ENCODE measurements around the gene RCHY1. TPM values are rescaled to one million over a fixed set of nuclear protein-coding genes. Genes with fewer than 3 reads are reported as not detected.

RCHY1 gene
- total RNA-seq, 3 donors from 2014 or later (not counting 1 experiment from before 2014, with no cell fraction given) = 38.7 to 52.4 (median 45.3) TPM

Other genes with a start within 250 kb of the RCHY1 start
- gene THAP6, start 70 bp upstream of the RCHY1 start, total RNA-seq = 10 to 100 TPM; 20.2 to 24.1 (median 21.8) TPM
- not detected for gene ODAPH, start 41.7 kb upstream of the RCHY1 start, total RNA-seq
- under 1 TPM; 0.19 to 0.63 (median 0.32) TPM for gene CDKL2, start 116.1 kb upstream of the RCHY1 start, total RNA-seq
- gene G3BP2, start 159.0 kb upstream of the RCHY1 start, total RNA-seq = 100 to 1,000 TPM; 204 to 233 (median 214) TPM
- gene USO1, start 210.2 kb upstream of the RCHY1 start, total RNA-seq = 10 to 100 TPM; 29.7 to 38.4 (median 32.2) TPM

Data from natural killer cell (primary cell).